Right lobe of liver (tissue), 6 donors: ENCODE measurements around the gene FASLG. TPM values are rescaled to one million over a fixed set of nuclear protein-coding genes. Genes with fewer than 3 reads are reported as not detected.

Source experiments
- ATAC-seq, 4 donors: fragments of 200-7000 bp; cut with Tn5 transposase; one replicate each; pipeline ENCODE4 v1.9.1; 2020; ENCODE audit warnings: mild to moderate bottlenecking in 4 of 4, moderate library complexity in 4 of 4
- DNase-seq, 3 donors: peaks; one replicate each; pipeline ENCODE4 v3.0.0-alpha.2; 2020
- H3K27ac ChIP-seq, 3 donors: fragments of 200-600 bp; one replicate each; pipeline ENCODE4 v1.8.0; 2022
- H3K27me3 ChIP-seq, 2 donors: fragments of 200-600 bp; one replicate each; pipeline ENCODE4 v1.8.0; 2022
- H3K36me3 ChIP-seq, 4 donors: fragments of 200-600 bp; sonication (generic) in 1 of 4; one replicate each; pipeline versions ENCODE4 v1.5.1 to v1.8.0; 2017 to 2022; ENCODE audit warnings: control low read depth in 1 of 4
- H3K4me1 ChIP-seq, 4 donors: fragments of 200-600 bp; sonication (generic) in 1 of 4; one replicate each; pipeline versions ENCODE4 v1.5.1 to v1.8.0; 2017 to 2022; ENCODE audit warnings: control low read depth in 1 of 4
- H3K4me3 ChIP-seq, 3 donors: fragments of 200-600 bp; one replicate each; pipeline ENCODE4 v1.8.0; 2022
- H3K9me3 ChIP-seq, 4 donors: fragments of 200-600 bp; sonication (generic) in 1 of 4; one replicate each; pipeline versions ENCODE4 v1.5.1 to v1.8.0; 2017 to 2022; ENCODE audit warnings: control low read depth in 1 of 4
- POLR2A ChIP-seq: fragments of 450-650 bp; IDR thresholded peaks from one replicate; pipeline ENCODE4 v1.6.1; 2017; ENCODE audit warnings: antibody characterized with exemption, mild to moderate bottlenecking
- WGBS: methylation state at CpG from one replicate; pipeline ENCODE4 v1.1.6; 2018; ENCODE audit warnings: low coverage, low lambda C conversion rate; ENCODE audit not compliant: insufficient coverage; ENCODE audit errors: missing lambda C conversion rate; 5-methylcytosine and 5-hydroxymethylcytosine counted together
- intact Hi-C, 2 donors: fragments of 100-400 bp; cut with DNase I; formaldehyde crosslinking; loops; one replicate each; pipeline versions ENCODE4 v1.11.2 to v1.14.1; 2022
- total RNA-seq, 6 experiments: library from RNA; depleted of rRNA in 2 of 6; stranded (reverse); fragments of >200 nt in 2 of 6; fragmentation: NEBNext Ultra II Directional in 3 of 6; extraction: Animal tissue kit (Norgen Biotek cat#: 25700) in 3 of 6; gene quantifications; one replicate each; pipeline versions ENCODE4 v1.1.0 to v1.2.4, GENCODE V29; 2016 to 2023
- TF ChIP-seq, protein P1 (sequence below), 4 donors: fragments of 200-600 bp in 3 of 4; fragments of 450-650 bp in 1 of 4; IDR thresholded peaks; one replicate each; pipeline versions ENCODE4 v1.5.1 to v1.8.0; 2016 to 2022; ENCODE audit warnings: antibody characterized with exemption in 4 of 4, mild to moderate bottlenecking in 2 of 4
- donor health status: DM: no; HTN: yes; CAD: no.
- donor health status: DM: no; HTN: no; CAD: no.
- donor health status: DM: no; HTN: no; CAD: no.
- donor health status: DM: no; HTN: yes; CAD: no.
- donor health status: DM: no; HTN: yes; CAD: no.

The FASLG gene
- total RNA-seq, 6 experiments from 2014 or later = 0.15 to 0.51 (median 0.31) TPM; not detected in 2

- Histone ChIP-seq H3K27me3 (no peaks in the 10 kb centered on the region), H3K36me3 (no peaks in the 10 kb centered on the region), H3K4me3 (no peak overlapping the region), H3K27ac (no peak overlapping the region), H3K4me1 (no peaks in the 10 kb centered on the region), H3K9me3 (no peaks in the 10 kb centered on the region)
- ATAC-seq (no peak), DNase-seq (no peak)
- TF ChIP-seq POLR2A = no peak
- TF ChIP-seq, protein P1, sequence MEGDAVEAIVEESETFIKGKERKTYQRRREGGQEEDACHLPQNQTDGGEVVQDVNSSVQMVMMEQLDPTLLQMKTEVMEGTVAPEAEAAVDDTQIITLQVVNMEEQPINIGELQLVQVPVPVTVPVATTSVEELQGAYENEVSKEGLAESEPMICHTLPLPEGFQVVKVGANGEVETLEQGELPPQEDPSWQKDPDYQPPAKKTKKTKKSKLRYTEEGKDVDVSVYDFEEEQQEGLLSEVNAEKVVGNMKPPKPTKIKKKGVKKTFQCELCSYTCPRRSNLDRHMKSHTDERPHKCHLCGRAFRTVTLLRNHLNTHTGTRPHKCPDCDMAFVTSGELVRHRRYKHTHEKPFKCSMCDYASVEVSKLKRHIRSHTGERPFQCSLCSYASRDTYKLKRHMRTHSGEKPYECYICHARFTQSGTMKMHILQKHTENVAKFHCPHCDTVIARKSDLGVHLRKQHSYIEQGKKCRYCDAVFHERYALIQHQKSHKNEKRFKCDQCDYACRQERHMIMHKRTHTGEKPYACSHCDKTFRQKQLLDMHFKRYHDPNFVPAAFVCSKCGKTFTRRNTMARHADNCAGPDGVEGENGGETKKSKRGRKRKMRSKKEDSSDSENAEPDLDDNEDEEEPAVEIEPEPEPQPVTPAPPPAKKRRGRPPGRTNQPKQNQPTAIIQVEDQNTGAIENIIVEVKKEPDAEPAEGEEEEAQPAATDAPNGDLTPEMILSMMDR (IDR thresholded peaks at IDR 0.05) = no peak
- 73% methylated on average over 2 of the region's 2 CpGs for WGBS
- intact Hi-C loops = no loop called here
These were observed 39.3 kb downstream of the FASLG start for GRCh38 chr1:172698224-172698623.

DNA sequence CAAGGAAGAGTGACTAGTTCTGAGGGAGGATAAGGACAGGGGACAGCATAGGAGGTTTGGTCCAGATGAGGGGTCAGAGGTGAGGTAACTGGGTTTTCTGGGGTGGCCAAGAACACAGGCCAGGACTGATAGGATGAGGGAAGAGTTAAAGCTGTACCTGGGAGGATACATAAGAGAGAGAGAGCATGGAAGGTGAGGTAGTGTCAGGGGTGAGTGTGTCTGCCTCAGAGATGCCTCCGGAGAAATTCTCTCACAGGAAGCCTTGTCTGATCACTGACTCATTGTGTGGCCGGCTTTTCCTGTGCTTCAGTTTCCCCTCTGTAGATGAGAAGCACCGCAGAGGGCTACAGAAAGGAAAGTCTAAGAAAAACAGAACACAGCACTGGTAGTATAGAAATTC, 40.2 kb downstream of the FASLG start:
- no peak for TF ChIP-seq POLR2A
- TF ChIP-seq, protein P1 (IDR thresholded peaks at IDR 0.05) = no peak

DNA sequence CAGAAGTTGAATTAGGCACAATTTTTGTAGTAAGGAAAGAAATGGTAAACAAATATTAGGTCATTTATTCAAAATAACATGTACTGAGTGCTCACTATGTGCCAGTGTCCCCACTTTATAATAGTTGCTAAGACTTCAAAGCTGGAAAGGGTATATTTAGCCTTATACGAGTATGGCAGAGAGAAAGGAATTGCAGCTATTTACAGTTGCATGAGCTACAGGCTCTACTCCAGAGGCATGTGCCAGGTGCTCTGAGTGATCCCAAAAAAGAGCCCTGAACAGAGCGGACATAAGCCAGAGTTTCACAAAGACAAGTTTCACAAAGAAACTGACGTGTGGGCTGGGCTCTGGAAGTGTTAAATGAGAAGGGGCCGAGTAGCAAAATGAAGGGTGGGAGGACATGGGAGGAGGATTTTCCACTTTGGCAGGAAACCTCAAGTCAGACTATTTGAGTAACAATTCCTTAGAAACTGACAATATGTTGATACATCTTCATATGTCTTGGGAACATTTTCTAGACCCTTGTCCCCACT, 40.9 kb downstream of the FASLG start:
- TF ChIP-seq POLR2A = no peak
- TF ChIP-seq, protein P1 (IDR thresholded peaks at IDR 0.05) = no peak
- Histone ChIP-seq H3K4me1 (no peaks in the 10 kb centered on the region), H3K27me3 (no peaks in the 10 kb centered on the region), H3K36me3 (no peaks in the 10 kb centered on the region), H3K4me3 (no peak overlapping the region), H3K9me3 (no peaks in the 10 kb centered on the region), H3K27ac (no peak overlapping the region)
- no peak for ATAC-seq
- DNase-seq = no peak
- 60% methylated on average over 4 of the region's 4 CpGs for WGBS
- intact Hi-C loops = no loop called here

More for the DNA sequence above, 40.2 kb downstream of the FASLG start:
- no peaks in the 10 kb centered on the region for H3K9me3 ChIP-seq
- intact Hi-C loops = no loop called here
- ATAC-seq (peak; percentile 63 to 71 (median 65)), DNase-seq (no peak)
- no peaks in the 10 kb centered on the region for H3K27me3 ChIP-seq
- no peak overlapping the region for H3K27ac ChIP-seq
- WGBS = 31% methylated on average over 3 of the region's 3 CpGs
- H3K4me1 ChIP-seq = no peaks in the 10 kb centered on the region
- no peak overlapping the region for H3K4me3 ChIP-seq
- H3K36me3 ChIP-seq = no peaks in the 10 kb centered on the region

GRCh38 chr1:172700556-172700955, 41.7 kb downstream of the FASLG start:
- TF ChIP-seq, protein P1 (IDR thresholded peaks at IDR 0.05) = no peak
- no peak for TF ChIP-seq POLR2A
- Histone ChIP-seq H3K36me3 (no peaks in the 10 kb centered on the region), H3K27ac (no peak overlapping the region), H3K4me1 (no peaks in the 10 kb centered on the region), H3K4me3 (no peak overlapping the region), H3K9me3 (no peaks in the 10 kb centered on the region), H3K27me3 (no peaks in the 10 kb centered on the region)
- no peak for ATAC-seq
- DNase-seq = no peak
- intact Hi-C loops = no loop called here
- WGBS = 73% methylated on average over 3 of the region's 3 CpGs

- Histone ChIP-seq H3K4me3 (no peak overlapping the region), H3K4me1 (no peaks in the 10 kb centered on the region), H3K27me3 (no peaks in the 10 kb centered on the region), H3K36me3 (no peaks in the 10 kb centered on the region), H3K27ac (no peak overlapping the region), H3K9me3 (no peaks in the 10 kb centered on the region)
- WGBS = 53% methylated on average over 1 of the region's 1 CpG
- TF ChIP-seq POLR2A = no peak
- TF ChIP-seq, protein P1 (IDR thresholded peaks at IDR 0.05) = no peak
- ATAC-seq (no peak), DNase-seq (no peak)
- intact Hi-C loops = no loop called here
These were observed 45.1 kb downstream of the FASLG start for GRCh38 chr1:172704001-172704400.
